GM21528 (cell line): Measurements from ENCODE around the gene THAP3.
"Not testable (repeated sequence)": the region's sequence is repeated elsewhere in the genome, so short reads cannot be mapped to it uniquely, and the experiment has no call there.

Experiments
- ATAC-seq: cut with Tn5 transposase; IDR thresholded peaks from one replicate; pipeline ENCODE4 v1.9.1; 2021; ENCODE audit warnings: mild to moderate bottlenecking, moderate library complexity; ENCODE audit not compliant: unreplicated experiment, low FRiP score

Gene THAP3

DNA sequence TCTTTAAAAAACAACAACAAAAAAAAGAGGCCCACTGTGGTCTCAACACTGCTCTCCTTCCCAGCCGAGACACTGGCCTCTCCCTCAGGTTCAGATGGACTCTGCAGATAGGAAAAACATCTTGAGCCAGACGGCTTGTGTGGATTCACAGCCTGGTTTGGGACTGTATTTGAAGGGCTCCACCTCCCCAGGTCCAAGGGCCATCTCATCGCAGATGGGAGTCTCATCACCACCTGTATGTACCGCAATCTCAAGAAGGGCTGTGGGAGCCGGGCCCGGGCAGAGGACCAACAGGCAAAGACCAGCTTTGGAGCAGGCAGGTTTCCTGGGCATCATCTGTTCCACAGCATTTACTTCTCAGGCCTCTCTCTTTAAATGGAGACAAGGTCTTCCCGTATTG, 34.6 kb upstream of the THAP3 start:
- ATAC-seq = no peak

DNA sequence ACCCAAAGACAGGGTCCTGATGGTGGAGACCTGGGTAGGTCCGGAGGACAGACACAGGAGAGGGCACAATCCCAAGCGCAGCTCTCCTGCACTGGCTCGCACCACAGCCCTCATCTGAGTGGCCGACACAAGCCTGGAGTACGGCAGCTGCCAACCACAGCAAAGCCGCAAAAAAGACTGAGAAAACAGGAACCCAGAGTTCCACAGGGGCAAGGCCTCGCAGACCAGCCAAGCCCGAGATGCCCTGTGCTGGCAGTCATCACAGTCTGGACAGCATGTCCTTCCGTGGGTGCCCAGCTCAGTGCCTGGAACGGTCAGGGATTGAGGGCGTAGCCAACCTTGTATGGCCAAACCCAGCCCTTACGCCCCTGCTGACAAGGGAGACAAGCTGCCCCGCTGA, 33.4 kb upstream of the THAP3 start:
- no peak for ATAC-seq

- no peak for ATAC-seq
These were observed 33.0 kb upstream of the THAP3 start for GRCh38 chr1:6591644-6592043.

DNA sequence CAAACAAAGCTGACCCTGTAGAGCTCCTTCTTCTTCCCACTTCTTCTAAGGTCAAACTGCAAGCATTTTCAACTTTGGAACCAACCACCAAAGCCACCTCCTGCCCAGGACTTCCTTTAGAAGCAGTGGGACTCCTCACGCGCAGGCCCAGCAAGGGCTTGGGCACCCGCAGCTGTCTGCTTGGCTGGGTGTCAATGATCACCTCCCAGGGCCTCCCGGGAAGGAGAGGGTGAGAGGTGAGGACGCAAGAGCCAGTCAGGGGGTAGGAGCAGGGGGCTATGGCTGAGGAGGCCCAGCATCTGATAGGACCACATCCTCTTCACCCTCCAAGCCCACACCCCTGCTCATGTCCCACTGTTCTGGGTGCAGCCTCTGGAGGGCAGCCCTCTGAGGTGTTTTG, 32.2 kb upstream of the THAP3 start:
- ATAC-seq = no peak

DNA sequence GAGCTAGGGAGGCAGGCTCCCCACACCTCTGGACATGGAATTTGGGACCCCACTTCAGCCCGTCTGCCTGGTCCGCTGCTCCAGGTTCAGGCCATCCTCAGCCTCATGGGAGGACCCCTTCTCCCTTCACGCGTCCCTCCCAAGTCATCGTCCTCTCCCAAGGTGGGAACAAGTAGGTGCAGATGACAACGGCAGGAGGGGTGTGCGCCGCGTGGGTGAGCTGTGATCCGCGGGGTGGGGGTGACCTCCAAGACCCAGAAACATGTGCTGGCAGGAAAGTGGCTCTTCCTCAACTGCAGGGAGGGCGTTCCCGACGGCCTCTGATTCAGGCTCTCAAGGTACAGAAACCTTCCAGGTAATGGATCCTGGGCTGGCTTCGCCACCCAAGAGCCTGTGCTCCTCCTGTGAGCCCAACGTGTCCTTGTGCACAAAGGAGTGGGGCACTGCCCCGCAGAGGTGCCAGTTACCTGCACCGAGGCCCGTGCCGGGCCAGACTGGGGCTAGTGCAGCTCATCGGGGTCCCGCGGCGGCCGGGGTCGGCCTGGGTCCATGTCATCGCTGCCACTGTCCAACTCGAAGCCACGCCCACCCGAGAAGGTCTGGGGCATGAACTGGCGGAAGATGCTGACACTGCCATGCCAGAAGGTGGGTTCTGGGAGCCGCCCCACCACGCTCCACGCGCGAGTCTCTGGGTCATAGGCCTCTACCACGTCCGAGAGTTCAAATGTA, 31.6 kb upstream of the THAP3 start:
- ATAC-seq = no peak

DNA sequence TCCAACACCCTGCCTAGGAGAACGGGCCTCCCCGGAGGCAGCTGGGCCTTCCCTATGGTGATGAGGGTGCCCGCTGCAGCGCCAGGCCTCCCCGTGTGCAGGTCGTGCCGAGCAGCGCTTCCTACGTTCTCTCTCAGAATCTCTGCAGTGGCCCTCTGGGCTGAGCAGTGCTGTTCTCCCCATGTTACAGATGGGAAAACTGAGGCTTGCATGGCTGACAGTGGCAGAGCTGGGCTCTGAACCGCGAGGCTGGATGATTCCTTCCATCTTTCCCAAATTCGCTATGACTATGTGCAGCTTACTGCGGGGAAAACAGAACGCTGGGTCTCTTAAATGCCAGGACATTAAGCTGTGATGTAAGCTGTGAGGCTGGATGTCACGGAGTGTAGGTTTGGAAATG, 30.9 kb upstream of the THAP3 start:
- ATAC-seq = no peak

DNA sequence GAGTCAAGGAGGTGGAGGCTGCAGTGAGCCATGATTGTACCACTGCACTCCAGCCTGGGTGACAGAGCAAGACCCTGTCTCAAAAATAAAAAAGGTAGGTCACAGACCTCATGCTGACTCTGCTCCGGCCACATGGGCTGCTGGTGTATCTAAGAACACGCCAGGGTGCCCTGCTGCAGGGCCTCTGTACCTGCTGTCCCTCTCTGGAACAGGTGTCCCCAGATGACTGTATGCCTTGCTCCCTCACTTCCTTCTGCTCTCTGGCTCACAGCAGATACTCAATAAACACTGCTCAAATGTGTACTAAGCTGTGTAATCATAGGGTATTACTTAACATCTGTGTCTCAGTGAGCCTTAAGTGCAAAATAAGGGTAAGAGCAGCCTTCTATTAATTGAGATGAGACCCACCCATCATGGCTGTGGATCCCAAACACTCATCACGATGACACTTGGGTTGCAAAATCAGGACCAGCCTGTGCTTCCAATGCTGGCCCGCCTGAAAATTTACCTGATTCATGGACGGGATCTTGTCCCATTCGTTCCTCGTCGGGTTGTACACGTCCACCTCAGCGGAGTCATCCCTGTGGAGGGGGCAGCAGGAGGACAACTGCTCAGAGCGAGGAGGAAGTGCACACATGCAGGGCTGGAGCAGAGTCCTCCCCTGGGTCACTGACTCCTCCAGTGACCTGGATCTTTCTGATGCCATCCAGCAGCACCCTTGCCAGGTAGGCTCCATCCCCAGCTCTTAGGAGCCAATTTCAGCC, 29.5 kb upstream of the THAP3 start:
- ATAC-seq = no peak

GRCh38 chr1:6596351-6596750, 28.3 kb upstream of the THAP3 start:
- no peak for ATAC-seq

GRCh38 chr1:6596886-6597776, 27.5 kb upstream of the THAP3 start:
- no peak for ATAC-seq

DNA sequence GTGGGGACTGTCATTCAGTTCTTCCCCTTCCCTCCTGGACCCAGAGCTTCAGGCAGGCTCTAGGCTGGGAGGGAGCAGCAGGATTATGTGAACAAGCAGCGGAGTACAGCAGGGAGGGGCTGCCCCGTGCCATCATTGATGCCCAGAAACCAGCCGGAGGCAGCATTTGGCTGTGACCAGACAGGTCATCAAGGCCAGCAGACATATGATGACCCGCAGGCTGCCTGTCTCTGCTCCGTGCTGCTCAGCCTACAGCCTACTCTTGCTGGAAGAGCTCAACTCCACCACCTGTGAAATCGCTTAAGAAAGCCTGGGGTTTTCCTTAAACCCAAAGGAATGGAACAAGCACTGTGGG, 26.9 kb upstream of the THAP3 start:
- no peak for ATAC-seq

DNA sequence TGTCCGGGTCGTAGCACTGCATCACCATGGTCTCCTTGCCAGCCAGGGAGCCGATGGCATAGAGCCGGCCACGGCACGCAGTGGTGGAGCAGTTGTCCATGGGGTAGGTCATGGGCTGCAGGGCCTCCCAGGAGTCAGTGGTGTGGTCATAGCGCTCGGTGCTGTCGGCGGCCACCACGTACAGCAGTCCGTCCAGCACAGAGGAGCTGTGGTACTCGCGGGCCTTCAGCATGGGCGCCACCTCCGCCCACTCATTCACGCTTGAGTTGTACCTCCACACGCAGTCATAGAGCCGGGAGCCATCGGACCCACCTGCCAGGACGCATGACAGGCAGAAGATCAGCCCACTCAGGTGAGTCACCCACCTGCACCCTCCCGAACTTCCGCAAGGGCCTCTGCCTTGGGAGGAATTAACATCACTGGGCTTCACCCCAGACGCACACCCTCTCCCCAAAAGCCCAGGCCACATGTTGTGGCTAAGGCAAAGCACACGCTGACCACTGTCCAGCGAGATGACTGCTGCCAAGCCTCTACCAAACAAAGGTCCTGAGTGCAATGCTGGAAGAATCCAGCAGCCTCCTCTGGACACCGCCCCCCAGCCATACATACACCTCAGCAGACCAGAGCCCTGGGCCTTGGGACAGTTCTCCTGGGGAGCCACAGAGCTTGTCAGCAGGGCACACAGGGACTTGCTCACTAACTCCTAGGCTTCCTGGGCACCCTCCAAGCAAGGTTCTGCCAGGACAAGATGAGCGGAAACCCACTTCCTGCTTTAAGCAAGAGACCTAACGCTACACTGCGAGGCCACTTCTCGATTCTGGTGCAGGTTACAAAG, 25.3 kb upstream of the THAP3 start:
- ATAC-seq = no peak

DNA sequence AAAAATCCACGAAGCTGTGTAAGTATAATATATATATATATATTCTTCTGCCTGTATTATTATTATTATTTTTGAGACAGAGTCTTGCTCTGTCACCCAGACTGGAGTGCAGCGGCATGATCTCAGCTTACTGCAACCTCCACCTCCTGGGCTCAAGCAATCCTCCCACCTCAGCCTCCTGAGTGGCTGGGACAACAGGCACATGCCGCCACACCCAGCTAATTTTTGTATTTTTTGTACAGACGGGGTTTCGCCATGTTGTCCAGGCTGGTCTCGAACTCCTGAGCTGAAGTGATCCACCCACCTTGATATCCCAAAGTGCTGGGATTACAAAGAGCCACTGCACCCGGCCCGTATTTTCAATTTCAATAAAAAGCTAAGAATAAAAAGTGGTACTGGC, 24.7 kb upstream of the THAP3 start:
- not testable (repeated sequence) for ATAC-seq

- ATAC-seq = peak; percentile 4
These were observed 24.1 kb upstream of the THAP3 start for GRCh38 chr1:6600410-6601048.

DNA sequence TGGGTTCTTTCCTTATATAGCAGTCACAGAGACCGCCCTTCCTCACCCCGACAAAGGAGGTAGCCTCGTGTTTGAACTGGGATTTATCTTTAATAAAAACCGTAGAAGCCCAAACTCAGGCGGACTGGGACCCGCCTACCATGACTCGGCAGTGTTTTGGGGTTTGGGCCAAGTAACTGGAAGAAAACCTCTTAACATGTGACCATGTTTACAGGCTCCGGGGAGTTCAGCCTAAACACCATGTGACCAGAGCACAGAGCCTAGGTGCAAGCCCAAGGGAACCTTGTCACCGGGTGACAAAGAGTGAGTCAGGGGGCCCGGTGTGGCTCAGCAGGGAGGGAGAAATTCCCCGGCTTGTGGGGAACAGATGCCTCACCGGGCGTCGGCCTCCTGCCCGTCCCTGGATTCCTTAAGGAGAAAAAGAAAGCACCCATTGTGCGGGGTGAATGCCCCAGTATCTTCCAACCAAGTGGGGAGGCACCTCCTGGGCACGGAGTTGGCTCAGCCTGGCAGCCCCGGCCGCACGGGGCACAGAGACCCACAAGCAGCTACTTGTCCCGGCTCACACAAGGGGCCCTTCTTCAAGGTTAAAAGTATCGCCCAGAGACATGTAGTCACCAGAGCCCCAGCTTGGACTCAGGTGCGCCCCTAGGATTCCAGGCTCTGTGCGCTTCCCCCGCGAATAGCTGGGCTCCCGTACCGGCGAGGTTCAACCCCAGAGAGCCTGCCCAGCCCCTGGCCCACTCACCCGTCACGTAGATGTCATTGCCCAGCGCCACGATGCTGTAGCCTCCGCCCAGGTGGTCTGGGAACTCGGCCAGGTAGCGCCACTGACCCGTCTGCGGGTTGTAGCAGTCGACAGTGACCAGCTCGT, 23.4 kb upstream of the THAP3 start:
- ATAC-seq = peak; percentile 26

DNA sequence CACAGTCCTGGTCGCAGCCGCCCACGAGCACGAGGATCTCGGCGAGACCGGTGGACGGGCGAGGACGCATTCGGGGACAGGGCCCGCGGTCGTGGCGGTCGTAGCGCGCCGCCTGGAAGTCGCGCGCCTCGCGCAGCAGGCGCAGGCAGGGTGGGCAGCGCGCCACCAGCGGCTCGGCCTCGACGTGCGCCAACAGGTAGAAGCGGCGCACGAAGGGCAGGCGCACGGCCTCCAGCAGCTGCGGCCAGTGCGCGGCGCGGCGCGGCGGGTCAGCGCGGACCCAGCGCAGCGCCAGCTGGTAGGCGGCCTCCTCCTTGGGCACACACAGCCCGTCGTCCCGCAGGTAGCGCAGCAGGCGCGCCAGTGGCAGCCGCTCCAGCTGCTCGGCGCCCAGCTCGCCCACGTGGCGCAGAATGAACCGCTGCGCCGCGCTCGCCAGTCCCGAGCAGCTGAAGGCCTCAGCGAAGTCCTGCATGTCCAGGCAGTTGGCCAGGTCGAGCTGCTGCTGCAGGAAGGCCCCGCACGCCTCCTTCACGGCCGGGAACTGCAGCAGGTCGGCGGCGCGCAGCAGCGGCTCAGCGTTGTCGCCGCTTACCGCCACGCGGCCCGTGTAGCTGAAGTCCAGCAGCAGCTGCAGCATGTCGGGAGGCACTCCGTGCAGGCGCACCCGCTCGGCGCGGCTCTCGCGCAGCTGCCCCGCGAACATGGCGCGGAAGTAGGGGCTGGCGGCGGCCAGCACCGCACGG, 22.6 kb upstream of the THAP3 start:
- ATAC-seq = peak; percentile 33

DNA sequence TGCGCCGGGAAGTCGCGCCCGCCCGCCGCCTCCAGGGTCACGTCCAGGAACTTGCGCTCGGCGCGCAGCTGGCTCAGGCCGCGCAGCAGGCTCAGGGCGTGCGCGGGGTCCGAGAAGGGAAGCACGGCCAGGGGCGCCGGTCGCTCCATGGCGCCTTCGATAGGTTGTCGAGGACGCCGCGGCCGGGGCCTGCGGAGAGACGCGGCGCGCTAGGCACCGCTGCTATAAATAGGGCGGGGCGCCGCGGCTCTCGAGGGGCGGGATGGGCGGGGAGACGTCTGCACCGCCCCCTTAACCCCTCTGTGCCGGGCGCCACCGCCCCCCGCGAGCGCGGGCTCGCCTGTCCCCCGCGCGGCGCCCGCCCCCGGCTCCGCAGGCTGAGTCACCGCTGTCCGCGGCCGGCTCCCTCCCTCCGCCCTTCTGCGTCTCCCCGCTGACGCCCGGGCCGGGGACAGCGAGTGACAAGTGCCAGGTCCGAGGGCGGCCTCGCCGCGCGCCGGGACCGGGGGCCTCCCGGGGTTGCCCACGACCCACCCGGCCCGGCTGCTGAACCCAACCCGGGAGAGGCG, 21.9 kb upstream of the THAP3 start, which contains the start of gene KLHL21:
Gene KLHL21, minus strand, starts transcription at position 201 of the 569 bp plus-strand sequence. Its CDS starts 52 bp downstream, at position 149.
- peak; percentile 55 for ATAC-seq

- peak; percentile 33 for ATAC-seq
These were observed 21.3 kb upstream of the THAP3 start for GRCh38 chr1:6603238-6603914.
